H1 (cell line): ENCODE results near the gene RYK. TPM values are rescaled to one million over a fixed set of nuclear protein-coding genes. Genes with fewer than 3 reads are reported as not detected.

ENCODE experiments used
- CTCF ChIA-PET: fragments of 300-600 bp; sonication (Branson Sonifier 250); formaldehyde crosslinking; loops from one replicate; lab custom pipeline; 2021; ENCODE audit not compliant: partially characterized antibody; lab: Charles Lee
- POLR2A ChIA-PET: fragments of 300-600 bp; sonication (Branson Sonifier 250); formaldehyde crosslinking; loops from one replicate; lab custom pipeline; 2021; ENCODE audit warnings: inconsistent platforms; ENCODE audit not compliant: partially characterized antibody; lab: Charles Lee
- DNase-seq, 2 experiments: peaks; one replicate each; pipeline versions ENCODE4 v3.0.0 to v3.0.0-alpha.2; 2010 to 2022; ENCODE audit warnings: low spot score in 2 of 2, low read depth in 1 of 2, mixed read lengths in 1 of 2
- FAIRE-seq: peaks from 2 replicates; lab custom pipeline; 2011; peaks lifted over from hg19 to GRCh38; lab: Jason Lieb, UNC
- H2AFZ ChIP-seq: 2 replicates; pipeline ENCODE4 v1.8.1; 2012; ENCODE audit warnings: low read length, inconsistent platforms
- H2AK5ac ChIP-seq: 2 replicates; pipeline ENCODE4 v1.6.1; 2013; ENCODE audit warnings: low read depth, low read length
- H2BK120ac ChIP-seq: replicated peaks from 2 replicates; pipeline ENCODE3; 2013; ENCODE audit warnings: low read depth, low read length, inconsistent platforms
- H2BK12ac ChIP-seq: 2 replicates; pipeline ENCODE4 v1.6.1; 2013; ENCODE audit warnings: low read depth, low read length
- H2BK15ac ChIP-seq: 2 replicates; pipeline ENCODE4 v1.6.1; 2013; ENCODE audit warnings: low read length
- H2BK20ac ChIP-seq: 2 replicates; pipeline ENCODE4 v1.6.1; 2013; ENCODE audit warnings: low read length
- H2BK5ac ChIP-seq: 2 replicates; pipeline ENCODE4 v1.6.1; 2013; ENCODE audit warnings: low read depth, low read length
- H3K14ac ChIP-seq: 2 replicates; pipeline ENCODE4 v1.6.1; 2013; ENCODE audit warnings: inconsistent platforms; ENCODE audit not compliant: insufficient read length
- H3K18ac ChIP-seq: 2 replicates; pipeline ENCODE4 v1.6.1; 2013; ENCODE audit warnings: low read length; ENCODE audit errors: extremely low read depth
- H3K23ac ChIP-seq: 2 replicates; pipeline ENCODE4 v1.6.1; 2013; ENCODE audit warnings: inconsistent platforms; ENCODE audit not compliant: insufficient read length
- H3K23me2 ChIP-seq: 2 replicates; pipeline ENCODE4 v1.6.1; 2013; ENCODE audit warnings: low read depth, low read length
- H3K27ac ChIP-seq: 2 replicates; pipeline ENCODE4 v1.6.1; 2011; ENCODE audit warnings: low read depth, low read length, inconsistent platforms
- H3K27me3 ChIP-seq, 4 experiments: replicated peaks in 1 of 4; 1 replicate in 1 of 4; 2 replicates in 3 of 4; pipeline versions ENCODE4 v1.6.1 to v1.8.1; 2011 to 2013; ENCODE audit warnings: low read length in 3 of 4, mild to moderate bottlenecking in 3 of 4, inconsistent platforms in 2 of 4, mixed read lengths in 2 of 4, moderate library complexity in 1 of 4; ENCODE audit not compliant: control insufficient read depth in 3 of 4, insufficient read depth in 3 of 4; ENCODE audit errors: extremely low read depth in 1 of 4
- H3K36me3 ChIP-seq, 4 experiments: 2 replicates each; pipeline versions ENCODE4 v1.6.1 to v1.8.1; 2011 to 2013; ENCODE audit warnings: mild to moderate bottlenecking in 4 of 4, low read length in 3 of 4, moderate library complexity in 2 of 4, control low read depth in 1 of 4, inconsistent platforms in 1 of 4; ENCODE audit not compliant: insufficient read depth in 4 of 4, control insufficient read depth in 2 of 4
- H3K4ac ChIP-seq: replicated peaks from 2 replicates; pipeline ENCODE3; 2013; ENCODE audit warnings: low read length, low read depth, mixed read lengths, inconsistent platforms; ENCODE audit not compliant: insufficient read length
- H3K4me1 ChIP-seq, 4 experiments: replicated peaks in 1 of 4; 1 replicate in 1 of 4; 2 replicates in 3 of 4; pipeline versions ENCODE4 v1.6.1 to v1.8.1; 2011 to 2013; ENCODE audit warnings: low read length in 3 of 4, inconsistent platforms in 2 of 4, mixed read lengths in 1 of 4; ENCODE audit not compliant: insufficient read depth in 4 of 4, control insufficient read depth in 3 of 4
- H3K4me2 ChIP-seq, 2 experiments: 2 replicates each; pipeline versions ENCODE4 v1.6.1 to v1.8.1; 2011 to 2013; ENCODE audit warnings: low read depth in 2 of 2, low read length in 2 of 2, control low read depth in 1 of 2, inconsistent platforms in 1 of 2, mild to moderate bottlenecking in 1 of 2; ENCODE audit not compliant: insufficient read depth in 1 of 2
- H3K4me3 ChIP-seq, 4 experiments: fragments of 200-600, 300-600 bp in 1 of 4; sonication (generic), shearing (Covaris generic), sonication (Bioruptor Twin) in 1 of 4; 2 replicates each; pipeline versions ENCODE4 v1.5.1 to v1.8.1; 2011 to 2016; ENCODE audit warnings: low read length in 4 of 4, low read depth in 3 of 4, control low read depth in 2 of 4, inconsistent platforms in 2 of 4, mild to moderate bottlenecking in 2 of 4, mixed read lengths in 1 of 4, moderate library complexity in 1 of 4; ENCODE audit not compliant: insufficient read depth in 2 of 4; ENCODE audit errors: extremely low read depth in 1 of 4
- H3K56ac ChIP-seq: replicated peaks from 2 replicates; pipeline ENCODE3; 2013; ENCODE audit warnings: low read depth, mild to moderate bottlenecking, mixed read lengths, low read length, inconsistent platforms; ENCODE audit not compliant: insufficient read length
- H3K79me1 ChIP-seq: 2 replicates; pipeline ENCODE4 v1.6.1; 2013; ENCODE audit warnings: low read depth, low read length, control low read depth
- H3K79me2 ChIP-seq, 2 experiments: 2 replicates each; pipeline versions ENCODE4 v1.6.1 to v1.8.1; 2012 to 2013; ENCODE audit warnings: low read length in 2 of 2, mild to moderate bottlenecking in 2 of 2, inconsistent platforms in 1 of 2; ENCODE audit not compliant: insufficient read depth in 2 of 2, control insufficient read depth in 1 of 2
- H3K9ac ChIP-seq, 4 experiments: replicated peaks in 1 of 4; 1 replicate in 1 of 4; 2 replicates in 3 of 4; pipeline versions ENCODE4 v1.6.1 to v1.8.1; 2011 to 2013; ENCODE audit warnings: low read depth in 3 of 4, low read length in 3 of 4, control low read depth in 2 of 4, mild to moderate bottlenecking in 2 of 4, moderate library complexity in 2 of 4, inconsistent platforms in 1 of 4; ENCODE audit errors: extremely low read depth in 1 of 4
- H3K9me3 ChIP-seq, 2 experiments: 2 replicates each; pipeline versions ENCODE4 v1.6.1 to v1.8.1; 2012 to 2013; ENCODE audit warnings: mild to moderate bottlenecking in 2 of 2, moderate library complexity in 2 of 2, control low read depth in 1 of 2, inconsistent platforms in 1 of 2, low read depth in 1 of 2, low read length in 1 of 2, mixed read lengths in 1 of 2; ENCODE audit not compliant: insufficient read depth in 2 of 2
- H4K20me1 ChIP-seq, 2 experiments: replicated peaks in 1 of 2; 2 replicates each; pipeline versions ENCODE3 to v1.8.1; 2011 to 2013; ENCODE audit warnings: inconsistent platforms in 2 of 2, low read length in 2 of 2, mild to moderate bottlenecking in 1 of 2; ENCODE audit not compliant: insufficient read depth in 2 of 2, control insufficient read depth in 1 of 2
- H4K5ac ChIP-seq: 2 replicates; pipeline ENCODE4 v1.6.1; 2013; ENCODE audit warnings: low read length, low read depth, mixed read lengths, inconsistent platforms; ENCODE audit not compliant: insufficient read length
- H4K8ac ChIP-seq: 2 replicates; pipeline ENCODE4 v1.8.0; 2013; ENCODE audit warnings: mild to moderate bottlenecking, moderate library complexity, low read length, inconsistent platforms; ENCODE audit not compliant: insufficient read depth; ENCODE audit errors: extremely low read depth
- H4K91ac ChIP-seq: replicated peaks from 2 replicates; pipeline ENCODE3; 2013; ENCODE audit warnings: low read length, mixed read lengths, inconsistent platforms; ENCODE audit not compliant: insufficient read length
- BRCA1 ChIP-seq: IDR thresholded peaks from 2 replicates; pipeline ENCODE4 v1.6.1; 2012; ENCODE audit warnings: low read depth, low read length, improper control_type of control experiment
- CEBPB ChIP-seq: IDR thresholded peaks from 2 replicates; pipeline ENCODE4 v1.6.1; 2012; ENCODE audit warnings: low read depth, low read length
- CHD1 ChIP-seq: IDR thresholded peaks from 2 replicates; pipeline ENCODE4 v1.6.1; 2012; ENCODE audit warnings: low read depth, low read length, improper control_type of control experiment
- EGR1 ChIP-seq: IDR thresholded peaks from 2 replicates; pipeline ENCODE4 v1.6.1; 2011; ENCODE audit warnings: low read depth, low read length, borderline replicate concordance
- EZH2 ChIP-seq: fragments of 200-600 bp; sonication (generic); IDR thresholded peaks from 2 replicates; pipeline ENCODE4 v1.7.1; 2012; ENCODE audit warnings: low read depth, mild to moderate bottlenecking, moderate library complexity, low read length, inconsistent platforms; ENCODE audit not compliant: severe bottlenecking
- KDM1A ChIP-seq: fragments of 200-600, 300-600 bp; sonication (generic); IDR thresholded peaks from 2 replicates; pipeline ENCODE4 v1.7.1; 2016; ENCODE audit warnings: mild to moderate bottlenecking, low read length, borderline replicate concordance
- KDM4A ChIP-seq: IDR thresholded peaks from one replicate; pipeline ENCODE4 v1.7.1; 2012; ENCODE audit warnings: low read depth, mild to moderate bottlenecking, moderate library complexity, low read length, inconsistent platforms; ENCODE audit not compliant: severe bottlenecking
- POU5F1 ChIP-seq: IDR thresholded peaks from 2 replicates; pipeline ENCODE4 v1.6.1; 2011; ENCODE audit warnings: low read depth, mild to moderate bottlenecking, low read length, moderate library complexity
- SRF ChIP-seq: IDR thresholded peaks from 2 replicates; pipeline ENCODE4 v1.6.1; 2011; ENCODE audit warnings: mild to moderate bottlenecking, low read depth, low read length, moderate library complexity
- TCF12 ChIP-seq: IDR thresholded peaks from 2 replicates; pipeline ENCODE4 v1.6.1; 2011; ENCODE audit warnings: low read depth, mild to moderate bottlenecking, low read length
- ZNF274 ChIP-seq: IDR thresholded peaks from 2 replicates; pipeline ENCODE4 v1.7.0; 2012; ENCODE audit warnings: low read length, borderline replicate concordance; ENCODE audit errors: extremely low read depth
- whole genome bisulfite sequencing, 2 experiments: shearing (Covaris generic) in 1 of 2; methylation state at CpG; one replicate each; pipeline versions ENCODE4 v1.1.6 to v1.1.7; 2013 to 2015; ENCODE audit warnings: low lambda C conversion rate in 2 of 2, mixed read lengths in 2 of 2, inconsistent platforms in 1 of 2, low coverage in 1 of 2, missing lambda C conversion rate in 1 of 2; ENCODE audit not compliant: insufficient replicate concordance in 2 of 2, insufficient coverage in 1 of 2, insufficient read length in 1 of 2; ENCODE audit errors: extremely low coverage in 1 of 2, missing lambda C conversion rate in 1 of 2; 5-methylcytosine and 5-hydroxymethylcytosine counted together
- polyA plus RNA-seq, 7 experiments: library from polyadenylated mRNA; depleted of rRNA in 3 of 7; stranded (reverse) in 5 of 7; unstranded in 2 of 7; fragments of >200 nt in 5 of 7; fragments of 200-250 nt in 2 of 7; gene quantifications; 1 replicate in 5 of 7; 2 replicates in 1 of 7; 4 replicates in 1 of 7; pipeline versions ENCODE4 v1.2.1 to v1.2.3, GENCODE V29; 2011 to 2013; ENCODE audit warnings: missing spikeins in 2 of 7, mixed read lengths in 2 of 7
- total RNA-seq: library from RNA; stranded (reverse); fragmentation: NEBNext Ultra II Directional; extraction: Animal tissue kit (Norgen Biotek cat#: 25700); gene quantifications from 2 replicates; pipeline ENCODE4 v1.2.1, GENCODE V29; 2021

Gene RYK
- total and polyA plus RNA-seq, 2 of the 8 experiments (the other 6 are each of a cell fraction or from before 2014, with no cell fraction given) = 30.5 to 63.8 TPM

- Histone ChIP-seq H2BK15ac (no peak overlapping the region), H3K79me2 (no peaks in the 10 kb centered on the region), H2BK20ac (no peak overlapping the region), H2BK120ac (no peak overlapping the region), H3K27ac (no peak overlapping the region), H3K23me2 (no peaks in the 10 kb centered on the region), H2BK12ac (no peak overlapping the region), H3K27me3 (no peaks in the 10 kb centered on the region), H4K5ac (no peak overlapping the region), H3K9me3 (no peaks in the 10 kb centered on the region), H3K4me1 (no peaks in the 10 kb centered on the region), H4K91ac (no peak overlapping the region), H4K8ac (no peak overlapping the region), H2AK5ac (no peak overlapping the region), H3K56ac (no peak overlapping the region), H3K23ac (no peak overlapping the region), H3K18ac (no peak overlapping the region), H3K36me3 (no peaks in the 10 kb centered on the region), H2BK5ac (no peak overlapping the region), H3K4me2 (no peak overlapping the region), H3K14ac (no peak overlapping the region), H2AFZ (no peak overlapping the region), H3K79me1 (no peaks in the 10 kb centered on the region), H4K20me1 (no peaks in the 10 kb centered on the region), H3K9ac (no peak overlapping the region), H3K4ac (no peak overlapping the region), H3K4me3 (no peak overlapping the region)
- FAIRE-seq (no peak), DNase-seq (no peak)
- POLR2A ChIA-PET = no interaction called here
- CTCF ChIA-PET = interaction anchor here (2.1 to 2.4 kb wide), 2 partner anchors 11 to 64 kb away, joined by 7 to 8 read pairs; no protein-coding TSS in a partner anchor
- no peak for TF ChIP-seq CEBPB
- TF ChIP-seq KDM4A = no peak
- TF ChIP-seq POU5F1 = no peak
- TF ChIP-seq ZNF274 = no peak
- TF ChIP-seq EZH2 = no peak
- no peak for TF ChIP-seq BRCA1
- TF ChIP-seq CHD1 = no peak
- TF ChIP-seq TCF12 = no peak
- no peak for TF ChIP-seq KDM1A
- TF ChIP-seq SRF = no peak
- no peak for TF ChIP-seq EGR1
- 86% methylated on average over 3 of the region's 3 CpGs; no CpG with 5 or more reads in 1 of the 2 experiments for WGBS, 2 experiments
Measured at GRCh38 chr3:134276086-134276485, 25.4 kb upstream of the RYK start.
